ENCODE results near the gene TTN.

The TTN gene

GRCh38 chr2:178485356-178485755, 321.9 kb downstream of the TTN start:
- no peak for DNase-seq (ENCODE audit: low read depth)

- DNase-seq (ENCODE audit: low read depth), result no peak
These were observed 322.8 kb downstream of the TTN start for GRCh38 chr2:178484245-178485041.

- DNase-seq (ENCODE audit: low read depth), result no peak
These were observed 324.8 kb downstream of the TTN start for GRCh38 chr2:178482437-178482836.

GRCh38 chr2:178480227-178481181, 326.7 kb downstream of the TTN start, which contains the start of gene PLEKHA3:
PLEKHA3 (plus strand) TSS chr2:178480457; CDS start chr2:178480870, 413 bp downstream.
- DNase-seq (ENCODE audit: low read depth), result peak; percentile 54

- DNase-seq (ENCODE audit: low read depth), result no peak
These were observed 327.4 kb downstream of the TTN start for GRCh38 chr2:178479758-178480226.

- DNase-seq (ENCODE audit: low read depth), result no peak
These were observed 328.0 kb downstream of the TTN start for GRCh38 chr2:178479275-178479616.

- peak; percentile 83 for DNase-seq (ENCODE audit: low read depth)
These were observed 328.6 kb downstream of the TTN start, which contains the start of gene FKBP7 for GRCh38 chr2:178478439-178479274. FKBP7 (minus strand) TSS chr2:178478600; CDS start chr2:178478499, 101 bp downstream.

- no peak for DNase-seq (ENCODE audit: low read depth)
These were observed 329.1 kb downstream of the TTN start for GRCh38 chr2:178478130-178478438.

GRCh38 chr2:178477443-178478129, 329.6 kb downstream of the TTN start:
- no peak for DNase-seq (ENCODE audit: low read depth)

- DNase-seq (ENCODE audit: low read depth), result no peak
These were observed 330.7 kb downstream of the TTN start for GRCh38 chr2:178476477-178476876.
